WTC11 (cell line): ENCODE measurements around the gene PLD1. TPM values are rescaled to one million over a fixed set of nuclear protein-coding genes. Genes with fewer than 3 reads are reported as not detected.

Source experiments
- ATAC-seq: fragments of 200-7000 bp; cut with Tn5 transposase; 2 replicates; pipeline ENCODE4 v1.10.0; 2021; ENCODE audit warnings: mild to moderate bottlenecking, moderate library complexity
- CTCF ChIA-PET: fragments of 300-600 bp; sonication (Branson Sonifier 250); formaldehyde crosslinking; loops from one replicate; lab custom pipeline; 2021; ENCODE audit warnings: antibody characterized with exemption; lab: Charles Lee
- POLR2A ChIA-PET: fragments of 350-600 bp; sonication (Branson Sonifier 250); formaldehyde crosslinking; loops from one replicate; lab custom pipeline; 2021; ENCODE audit warnings: antibody characterized with exemption; lab: Charles Lee
- DNase-seq: peaks from one replicate; pipeline ENCODE4 v3.0.0; 2021; ENCODE audit warnings: low spot score
- H3K27ac Mint-ChIP-seq: 2 replicates; pipeline ENCODE4 v1.8.0; 2021; ENCODE audit warnings: mixed read lengths
- H3K27me3 Mint-ChIP-seq: 2 replicates; pipeline ENCODE4 v1.8.0; 2021; ENCODE audit warnings: low read depth, mild to moderate bottlenecking, moderate library complexity, mixed read lengths
- H3K36me3 Mint-ChIP-seq: 2 replicates; pipeline ENCODE4 v1.8.0; 2021; ENCODE audit warnings: mixed read lengths
- H3K4me1 Mint-ChIP-seq: 2 replicates; pipeline ENCODE4 v1.8.0; 2022; ENCODE audit warnings: mixed read lengths
- H3K4me3 Mint-ChIP-seq: 2 replicates; pipeline ENCODE4 v1.8.0; 2021; ENCODE audit warnings: mild to moderate bottlenecking, moderate library complexity, mixed read lengths
- H3K9me3 Mint-ChIP-seq: 2 replicates; pipeline ENCODE4 v1.8.0; 2021; ENCODE audit warnings: mixed read lengths
- AR ChIP-seq: fragments of 250-450 bp; sonication (Bioruptor Pico); IDR thresholded peaks from 2 replicates; pipeline ENCODE4 v1.9.0; 2021; ENCODE audit warnings: mild to moderate bottlenecking
- ATF3 ChIP-seq: sonication (generic); formaldehyde crosslinking; conservative IDR thresholded peaks from 2 replicates; pipeline ENCODE4 v1.8.1; 2022; ENCODE audit warnings: mild to moderate bottlenecking, missing genetic modification reagents
- CDX4 ChIP-seq: fragments of 250-450 bp; sonication (Bioruptor Pico); IDR thresholded peaks from 2 replicates; pipeline ENCODE4 v1.9.0; 2021; ENCODE audit warnings: moderate library complexity, mild to moderate bottlenecking, inconsistent platforms, borderline replicate concordance
- CREM ChIP-seq: sonication (generic); formaldehyde crosslinking; IDR thresholded peaks from 2 replicates; pipeline ENCODE4 v1.8.1; 2022; ENCODE audit warnings: mild to moderate bottlenecking, missing genetic modification reagents, moderate library complexity
- GRHL2 ChIP-seq: fragments of 250-450 bp; sonication (Bioruptor Pico); IDR thresholded peaks from 2 replicates; pipeline ENCODE4 v1.8.0; 2022; ENCODE audit warnings: mild to moderate bottlenecking, moderate library complexity; ENCODE audit not compliant: insufficient replicate concordance, severe bottlenecking
- GTF2I ChIP-seq: fragments of 250-450 bp; sonication (Bioruptor Pico); conservative IDR thresholded peaks from 2 replicates; pipeline ENCODE4 v1.4.0; 2021; ENCODE audit warnings: mild to moderate bottlenecking
- MXD4 ChIP-seq: fragments of 250-450 bp; sonication (Bioruptor Pico); IDR thresholded peaks from 2 replicates; pipeline ENCODE4 v1.8.0; 2021; ENCODE audit warnings: mild to moderate bottlenecking, moderate library complexity, borderline replicate concordance
- NFATC4 ChIP-seq: fragments of 250-450 bp; sonication (Bioruptor Pico); IDR thresholded peaks from 2 replicates; pipeline ENCODE4 v1.9.0; 2021; ENCODE audit warnings: mild to moderate bottlenecking
- TCF7 ChIP-seq: sonication (generic); formaldehyde crosslinking; IDR thresholded peaks from 2 replicates; pipeline ENCODE4 v1.8.0; 2022; ENCODE audit warnings: mild to moderate bottlenecking, low read depth, missing genetic modification reagents, moderate library complexity
- ZNF416 ChIP-seq: fragments of 250-450 bp; sonication (Bioruptor Pico); IDR thresholded peaks from 2 replicates; pipeline ENCODE4 v1.9.0; 2021; ENCODE audit warnings: mild to moderate bottlenecking, inconsistent platforms
- ZSCAN18 ChIP-seq: fragments of 250-450 bp; sonication (Bioruptor Pico); IDR thresholded peaks from 2 replicates; pipeline ENCODE4 v2.1.2; 2022; ENCODE audit warnings: mild to moderate bottlenecking, moderate library complexity
- total RNA-seq: library from RNA; stranded (reverse); gene quantifications from 3 replicates; pipeline ENCODE4 v1.2.3, GENCODE V29; 2021
- TF ChIP-seq, protein P1 (sequence below): sonication (generic); formaldehyde crosslinking; conservative IDR thresholded peaks from 2 replicates; pipeline ENCODE4 v1.8.1; 2023; ENCODE audit warnings: mild to moderate bottlenecking, low read depth, missing genetic modification reagents, moderate library complexity
- TF ChIP-seq, protein P2 (sequence below): sonication (generic); formaldehyde crosslinking; IDR thresholded peaks from 2 replicates; pipeline ENCODE4 v1.8.1; 2022; ENCODE audit warnings: mild to moderate bottlenecking, missing genetic modification reagents, moderate library complexity, borderline replicate concordance
- TF ChIP-seq, protein P3 (sequence below): sonication (generic); formaldehyde crosslinking; IDR thresholded peaks from 2 replicates; pipeline ENCODE4 v1.8.0; 2022; ENCODE audit warnings: missing genetic modification reagents

The PLD1 gene
- total RNA-seq, 1 experiment from 2014 or later: 4.0 TPM

- CTCF ChIA-PET: interaction anchor here (0.5 to 2.5 kb wide), 3 partner anchors 11 to 101 kb away, joined by 3 to 12 read pairs (median 3); no protein-coding TSS in a partner anchor
- POLR2A ChIA-PET: no interaction called here
- Mint-ChIP-seq H3K4me1 (peaks cover 16% of the 10 kb centered on the region), H3K4me3 (no peak overlapping the region), H3K9me3 (no peaks in the 10 kb centered on the region), H3K27me3 (no peaks in the 10 kb centered on the region), H3K36me3 (no peaks in the 10 kb centered on the region), H3K27ac (no peak overlapping the region)
- DNase-seq (no peak), ATAC-seq (no peak)
- TF ChIP-seq, protein P1, sequence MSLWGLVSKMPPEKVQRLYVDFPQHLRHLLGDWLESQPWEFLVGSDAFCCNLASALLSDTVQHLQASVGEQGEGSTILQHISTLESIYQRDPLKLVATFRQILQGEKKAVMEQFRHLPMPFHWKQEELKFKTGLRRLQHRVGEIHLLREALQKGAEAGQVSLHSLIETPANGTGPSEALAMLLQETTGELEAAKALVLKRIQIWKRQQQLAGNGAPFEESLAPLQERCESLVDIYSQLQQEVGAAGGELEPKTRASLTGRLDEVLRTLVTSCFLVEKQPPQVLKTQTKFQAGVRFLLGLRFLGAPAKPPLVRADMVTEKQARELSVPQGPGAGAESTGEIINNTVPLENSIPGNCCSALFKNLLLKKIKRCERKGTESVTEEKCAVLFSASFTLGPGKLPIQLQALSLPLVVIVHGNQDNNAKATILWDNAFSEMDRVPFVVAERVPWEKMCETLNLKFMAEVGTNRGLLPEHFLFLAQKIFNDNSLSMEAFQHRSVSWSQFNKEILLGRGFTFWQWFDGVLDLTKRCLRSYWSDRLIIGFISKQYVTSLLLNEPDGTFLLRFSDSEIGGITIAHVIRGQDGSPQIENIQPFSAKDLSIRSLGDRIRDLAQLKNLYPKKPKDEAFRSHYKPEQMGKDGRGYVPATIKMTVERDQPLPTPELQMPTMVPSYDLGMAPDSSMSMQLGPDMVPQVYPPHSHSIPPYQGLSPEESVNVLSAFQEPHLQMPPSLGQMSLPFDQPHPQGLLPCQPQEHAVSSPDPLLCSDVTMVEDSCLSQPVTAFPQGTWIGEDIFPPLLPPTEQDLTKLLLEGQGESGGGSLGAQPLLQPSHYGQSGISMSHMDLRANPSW (CRISPR knock-in tag): no peak
- TF ChIP-seq AR (CRISPR knock-in tag) (no peak), CREM (CRISPR knock-in tag) (no peak), ATF3 (CRISPR knock-in tag) (no peak), GTF2I (CRISPR knock-in tag) (no peak), ZSCAN18 (CRISPR knock-in tag) (no peak), GRHL2 (CRISPR knock-in tag) (no peak), MXD4 (CRISPR knock-in tag) (no peak), NFATC4 (CRISPR knock-in tag) (no peak), ZNF416 (CRISPR knock-in tag) (no peak), CDX4 (CRISPR knock-in tag) (no peak), TCF7 (CRISPR knock-in tag) (no peak)
- TF ChIP-seq, protein P2, sequence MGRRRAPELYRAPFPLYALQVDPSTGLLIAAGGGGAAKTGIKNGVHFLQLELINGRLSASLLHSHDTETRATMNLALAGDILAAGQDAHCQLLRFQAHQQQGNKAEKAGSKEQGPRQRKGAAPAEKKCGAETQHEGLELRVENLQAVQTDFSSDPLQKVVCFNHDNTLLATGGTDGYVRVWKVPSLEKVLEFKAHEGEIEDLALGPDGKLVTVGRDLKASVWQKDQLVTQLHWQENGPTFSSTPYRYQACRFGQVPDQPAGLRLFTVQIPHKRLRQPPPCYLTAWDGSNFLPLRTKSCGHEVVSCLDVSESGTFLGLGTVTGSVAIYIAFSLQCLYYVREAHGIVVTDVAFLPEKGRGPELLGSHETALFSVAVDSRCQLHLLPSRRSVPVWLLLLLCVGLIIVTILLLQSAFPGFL: no peak
- TF ChIP-seq, protein P3, sequence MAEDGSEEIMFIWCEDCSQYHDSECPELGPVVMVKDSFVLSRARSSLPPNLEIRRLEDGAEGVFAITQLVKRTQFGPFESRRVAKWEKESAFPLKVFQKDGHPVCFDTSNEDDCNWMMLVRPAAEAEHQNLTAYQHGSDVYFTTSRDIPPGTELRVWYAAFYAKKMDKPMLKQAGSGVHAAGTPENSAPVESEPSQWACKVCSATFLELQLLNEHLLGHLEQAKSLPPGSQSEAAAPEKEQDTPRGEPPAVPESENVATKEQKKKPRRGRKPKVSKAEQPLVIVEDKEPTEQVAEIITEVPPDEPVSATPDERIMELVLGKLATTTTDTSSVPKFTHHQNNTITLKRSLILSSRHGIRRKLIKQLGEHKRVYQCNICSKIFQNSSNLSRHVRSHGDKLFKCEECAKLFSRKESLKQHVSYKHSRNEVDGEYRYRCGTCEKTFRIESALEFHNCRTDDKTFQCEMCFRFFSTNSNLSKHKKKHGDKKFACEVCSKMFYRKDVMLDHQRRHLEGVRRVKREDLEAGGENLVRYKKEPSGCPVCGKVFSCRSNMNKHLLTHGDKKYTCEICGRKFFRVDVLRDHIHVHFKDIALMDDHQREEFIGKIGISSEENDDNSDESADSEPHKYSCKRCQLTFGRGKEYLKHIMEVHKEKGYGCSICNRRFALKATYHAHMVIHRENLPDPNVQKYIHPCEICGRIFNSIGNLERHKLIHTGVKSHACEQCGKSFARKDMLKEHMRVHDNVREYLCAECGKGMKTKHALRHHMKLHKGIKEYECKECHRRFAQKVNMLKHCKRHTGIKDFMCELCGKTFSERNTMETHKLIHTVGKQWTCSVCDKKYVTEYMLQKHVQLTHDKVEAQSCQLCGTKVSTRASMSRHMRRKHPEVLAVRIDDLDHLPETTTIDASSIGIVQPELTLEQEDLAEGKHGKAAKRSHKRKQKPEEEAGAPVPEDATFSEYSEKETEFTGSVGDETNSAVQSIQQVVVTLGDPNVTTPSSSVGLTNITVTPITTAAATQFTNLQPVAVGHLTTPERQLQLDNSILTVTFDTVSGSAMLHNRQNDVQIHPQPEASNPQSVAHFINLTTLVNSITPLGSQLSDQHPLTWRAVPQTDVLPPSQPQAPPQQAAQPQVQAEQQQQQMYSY (CRISPR knock-in tag): no peak
These were observed 33.9 kb downstream of the PLD1 start for GRCh38 chr3:171776411-171776810.
